Stimulated activated naive CD4-positive, alpha-beta T cell treated with Interleukin-2 at 50 U/mL for 16 hours (primary cell): ENCODE measurements around the gene SEPTIN8.

Experiments used
- DNase-seq: peaks from one replicate; lab custom pipeline; 2025; lab: John Stamatoyannopoulos, UW

Gene SEPTIN8

DNA sequence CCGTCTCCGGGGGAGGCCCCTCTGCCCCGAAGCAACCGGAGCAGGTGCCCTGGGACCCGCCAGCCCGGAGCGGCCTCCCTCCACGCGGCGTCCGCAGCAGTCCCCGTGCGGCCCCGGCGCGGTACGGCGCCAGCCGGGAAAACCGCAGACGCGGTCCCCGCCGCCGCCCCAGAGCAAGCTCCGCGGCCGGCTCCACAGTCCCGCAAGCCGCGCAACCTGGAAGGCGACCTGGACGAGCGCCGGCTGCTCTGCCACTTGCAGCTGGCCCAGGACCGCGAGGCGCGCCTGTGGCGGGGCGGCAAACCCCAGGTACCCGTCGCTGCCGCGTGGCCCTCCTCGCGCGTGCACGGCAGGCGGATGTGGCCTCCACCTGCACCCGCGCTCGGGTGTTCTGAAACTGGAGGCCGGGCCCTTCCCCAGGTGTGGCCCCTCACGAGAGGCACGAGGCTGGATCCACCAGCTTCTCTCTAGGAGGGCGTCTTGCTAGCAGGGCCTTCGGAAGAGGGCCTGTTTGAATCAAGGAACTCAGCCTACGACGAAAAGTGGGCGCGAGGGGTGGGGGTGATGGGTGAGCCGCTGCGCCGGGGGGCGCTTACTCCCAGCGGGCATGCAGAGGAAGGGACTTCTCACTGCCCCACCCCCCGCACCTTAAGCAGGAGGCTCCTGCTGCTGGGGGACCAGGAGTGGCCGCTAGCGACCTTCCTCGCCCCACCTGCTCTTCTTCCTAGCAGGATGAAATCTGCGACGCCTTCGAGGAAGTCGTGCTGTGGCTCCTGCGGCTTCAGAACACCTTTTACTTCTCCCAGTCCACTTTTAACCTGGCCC lies 29.2 kb downstream of the SEPTIN8 start:
- DNase-seq, result peak; percentile 46

- DNase-seq, result peak; percentile 70
Measured at GRCh38 chr5:132746954-132747615, 30.0 kb downstream of the SEPTIN8 start, which contains the start of gene CCNI2. TSS of gene CCNI2 (plus strand) at chr5:132747426. CDS start at chr5:132747496, 70 bp downstream.

DNA sequence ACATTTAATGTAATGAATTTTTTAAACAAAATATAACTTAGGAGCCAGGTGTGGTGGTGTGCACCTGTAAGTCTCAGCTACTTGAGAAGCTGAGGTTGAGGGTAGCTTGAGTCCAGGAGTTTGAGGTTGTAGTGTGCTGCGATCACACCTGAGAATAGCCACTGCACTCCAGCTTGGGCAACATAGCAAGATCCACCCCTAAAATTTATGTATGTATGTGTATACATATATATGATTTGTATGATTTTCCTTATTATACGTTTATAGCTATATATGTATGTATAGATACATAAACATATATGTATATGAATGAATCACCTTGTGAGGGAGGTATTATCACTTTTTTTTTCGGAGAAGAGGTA lies 30.5 kb downstream of the SEPTIN8 start:
- no peak for DNase-seq

- no peak for DNase-seq
Measured at GRCh38 chr5:132744659-132745058, 32.4 kb downstream of the SEPTIN8 start.

DNA sequence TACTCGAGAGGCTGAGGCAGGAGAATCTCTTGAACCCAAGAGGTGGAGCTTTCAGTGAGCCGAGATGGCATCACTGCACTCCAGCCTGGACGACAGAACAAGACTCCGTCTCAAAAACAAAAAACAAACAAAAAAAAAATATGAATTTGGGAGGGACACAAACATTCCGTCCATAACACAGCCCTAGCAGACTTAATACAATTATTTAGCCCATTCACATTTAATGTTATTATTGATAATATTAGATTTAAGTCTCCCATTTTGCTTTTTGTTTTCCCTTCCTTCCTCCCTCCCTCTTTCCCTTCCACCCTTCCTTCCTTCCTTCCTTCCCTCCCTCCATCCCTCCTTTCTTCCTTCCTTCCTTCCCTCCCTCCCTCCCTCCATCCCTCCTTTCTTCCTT lies 34.4 kb downstream of the SEPTIN8 start:
- no peak for DNase-seq

DNA sequence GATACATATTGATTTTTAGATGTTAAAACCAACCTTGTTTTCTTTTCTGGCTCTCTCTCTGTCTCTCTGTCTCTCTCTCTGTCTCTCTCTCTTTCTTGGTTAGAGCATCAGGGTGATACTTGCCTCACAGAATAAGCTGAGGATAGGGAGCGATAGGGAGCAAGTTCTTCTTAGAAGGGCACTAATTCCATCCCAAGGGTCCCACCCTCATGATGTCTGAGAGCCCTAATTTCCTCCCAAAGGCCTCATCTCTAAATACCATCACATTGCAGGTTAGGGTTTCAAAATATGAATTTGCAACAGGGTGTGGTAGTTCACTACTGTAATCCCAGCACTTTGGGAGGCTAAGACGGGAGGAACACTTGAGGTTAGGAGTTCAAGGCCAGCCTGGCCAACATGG lies 34.9 kb downstream of the SEPTIN8 start:
- DNase-seq, result no peak

DNA sequence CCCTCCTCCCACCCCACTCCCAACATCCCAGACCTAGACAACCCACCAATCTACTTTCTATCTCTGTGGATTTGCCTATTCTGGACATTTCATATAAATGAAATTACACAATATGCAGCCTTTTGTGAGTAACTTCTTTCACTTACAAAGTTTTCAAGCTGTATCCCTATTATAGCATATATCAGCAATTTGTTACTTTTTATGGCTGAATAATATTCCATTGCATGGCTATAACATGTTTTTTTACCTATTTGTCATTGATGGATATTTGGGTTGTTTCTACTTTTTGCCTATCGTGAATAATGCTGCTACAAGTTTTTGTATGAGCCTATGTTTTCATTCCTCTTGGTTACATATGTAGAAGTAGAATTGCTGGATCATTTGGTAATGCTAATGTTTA lies 37.8 kb downstream of the SEPTIN8 start:
- DNase-seq, result no peak

DNA sequence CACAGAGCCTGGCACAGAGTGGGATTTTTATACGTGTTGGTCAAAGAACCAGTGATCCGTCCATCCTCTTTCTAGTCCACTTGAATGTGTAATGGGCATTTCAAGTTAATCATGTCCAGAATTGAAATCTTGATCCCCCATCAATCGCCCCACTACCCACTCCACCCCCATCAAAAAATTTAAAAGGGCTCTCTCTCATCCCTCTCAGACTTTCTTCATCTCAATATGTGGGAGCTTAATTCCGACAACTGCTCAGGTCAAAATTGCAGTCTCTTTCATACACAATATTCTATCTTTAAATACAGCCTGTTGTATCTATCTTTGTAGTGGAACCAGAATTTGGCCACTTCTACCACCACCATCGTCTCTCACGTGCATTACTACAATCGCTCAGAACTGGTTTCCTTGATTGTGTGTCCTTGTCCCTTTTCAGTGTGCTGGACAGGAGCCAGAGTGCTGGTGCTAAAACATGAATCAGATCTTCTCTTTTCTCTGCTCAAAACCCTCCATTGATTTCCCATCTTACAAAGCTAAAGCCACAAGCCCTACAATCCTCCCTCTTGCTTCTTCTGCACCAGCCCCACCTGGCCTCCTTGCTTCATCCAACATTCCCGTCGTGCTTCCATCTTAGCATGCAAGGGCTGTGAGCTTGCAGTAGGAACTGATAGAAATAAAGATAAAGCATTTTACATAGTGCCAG lies 38.9 kb downstream of the SEPTIN8 start:
- DNase-seq, result no peak

DNA sequence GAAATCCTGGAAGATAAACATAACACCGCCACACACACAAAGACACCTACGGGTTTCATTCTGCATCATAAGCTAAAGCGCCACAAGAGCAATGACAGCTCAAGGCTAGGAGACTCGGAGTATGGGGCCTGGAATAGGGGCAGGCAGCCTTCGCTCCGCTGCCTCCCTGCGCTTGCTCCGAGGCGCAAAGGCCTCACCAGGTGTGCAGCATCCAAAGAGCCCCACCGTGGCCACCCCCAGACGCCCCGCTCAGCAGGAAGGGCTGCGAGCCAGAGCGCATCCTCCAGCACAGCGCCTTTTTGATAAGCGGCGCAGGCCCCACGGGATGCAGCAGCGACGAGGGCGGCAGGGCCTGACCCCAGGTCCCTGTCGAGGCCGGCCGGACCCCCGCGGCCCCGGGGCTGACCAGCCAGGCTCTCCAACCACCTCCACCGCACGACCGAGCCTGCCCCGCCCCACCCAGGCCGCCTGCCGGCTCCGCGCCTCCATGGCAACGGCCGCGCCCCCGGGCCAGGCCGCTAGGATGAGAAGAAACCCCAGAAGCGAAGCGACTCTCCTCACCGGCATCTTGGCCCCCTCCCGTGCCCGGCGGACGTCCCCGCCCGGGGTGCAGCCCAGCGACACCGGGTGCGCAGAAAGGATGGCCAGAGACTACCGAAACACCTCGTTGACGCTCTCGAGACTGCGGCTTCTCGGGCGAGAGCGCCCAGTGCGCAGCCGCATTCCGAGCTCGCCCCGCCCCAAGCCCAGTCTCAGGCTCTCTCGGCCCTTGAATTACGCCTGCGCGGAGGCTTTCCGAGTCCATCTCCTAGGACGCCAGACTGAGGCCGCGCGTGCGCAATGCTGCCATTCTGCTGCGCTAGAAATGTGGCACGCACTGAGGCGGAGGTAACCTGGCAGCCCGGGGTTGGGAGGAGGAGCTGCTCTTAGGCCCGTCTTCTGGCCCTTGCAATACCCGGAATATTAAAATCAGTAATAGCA lies 39.9 kb downstream of the SEPTIN8 start, which contains the start of gene KIF3A:
TSS of gene KIF3A (minus strand) at position 694 of the 981 bp plus-strand sequence. CDS start at position 567, 127 bp downstream.
- peak; percentile 99 for DNase-seq

GRCh38 chr5:132734687-132735086 lies 42.4 kb downstream of the SEPTIN8 start:
- no peak for DNase-seq

- DNase-seq, result no peak
Measured at GRCh38 chr5:132733499-132734148, 43.4 kb downstream of the SEPTIN8 start.

- no peak for DNase-seq
Measured at GRCh38 chr5:132729896-132730295, 47.1 kb downstream of the SEPTIN8 start.

- DNase-seq, result no peak
Measured at GRCh38 chr5:132725745-132726144, 51.3 kb downstream of the SEPTIN8 start.

GRCh38 chr5:132718544-132719312 lies 58.3 kb downstream of the SEPTIN8 start:
- DNase-seq, result no peak

DNA sequence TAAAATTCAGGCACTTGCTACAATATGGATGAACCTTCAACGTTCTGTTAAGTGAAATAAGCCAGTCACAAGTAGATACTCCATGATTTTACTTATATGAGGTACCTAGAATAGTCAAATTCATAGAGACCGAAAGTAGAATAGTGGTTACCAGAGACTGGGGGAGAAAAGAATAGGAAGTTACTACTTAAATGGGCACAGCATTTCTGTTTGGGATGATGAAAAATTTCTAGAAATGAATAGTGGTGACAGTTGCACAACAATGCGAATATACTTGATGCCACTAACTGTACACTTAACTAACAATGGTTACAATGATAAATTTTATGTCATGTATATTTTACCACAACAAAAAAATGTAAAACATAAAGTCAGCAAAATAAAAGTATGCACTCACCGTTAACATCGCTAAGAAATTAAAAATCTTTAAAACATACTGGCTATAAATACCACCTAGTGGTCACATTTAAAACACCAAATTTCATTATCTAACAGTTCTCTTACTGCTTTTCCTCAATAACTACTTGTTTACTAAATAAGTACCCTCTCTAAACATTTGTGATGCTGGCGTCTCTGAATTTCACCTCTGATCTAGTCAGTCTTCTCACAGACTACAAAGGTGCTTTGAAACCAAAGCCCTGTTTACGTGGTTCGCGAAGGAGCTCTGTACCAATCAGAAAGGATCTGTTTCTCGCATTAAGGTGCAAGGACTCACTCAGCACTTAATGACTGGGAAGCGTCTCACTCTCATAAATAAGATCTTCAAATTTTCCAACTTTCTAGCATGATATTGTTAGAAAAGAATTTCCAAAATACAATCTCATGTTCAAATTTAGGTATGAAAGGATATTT lies 62.4 kb downstream of the SEPTIN8 start:
- no peak for DNase-seq

DNA sequence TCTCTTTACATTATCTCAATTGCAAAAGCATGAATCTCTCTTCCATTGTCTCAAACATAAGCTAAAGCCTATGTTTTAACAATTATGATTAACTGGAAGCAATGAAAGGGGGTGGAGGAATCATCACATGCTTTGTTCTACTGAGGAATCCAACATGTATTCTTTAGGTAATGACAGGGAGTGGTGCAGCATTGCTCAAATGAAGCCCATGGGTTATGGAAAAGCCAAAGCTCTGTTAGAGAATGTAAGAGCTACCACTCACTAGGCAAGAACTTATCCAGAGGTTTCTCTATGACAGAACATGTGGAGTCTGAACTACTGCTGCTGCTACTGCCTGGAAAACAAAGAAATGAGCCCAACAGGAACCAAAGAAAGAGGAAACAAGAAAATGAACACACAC lies 68.4 kb downstream of the SEPTIN8 start:
- no peak for DNase-seq

GRCh38 chr5:132704875-132705274 lies 72.2 kb downstream of the SEPTIN8 start:
- no peak for DNase-seq
